ENCODE data around the gene FBXL19.

- no peak for TF ChIP-seq POLR2A (IDR thresholded peaks at IDR 0.05; ENCODE audit: low read depth, low read length)
- no peak for TF ChIP-seq SPI1 (IDR thresholded peaks at IDR 0.05; ENCODE audit: low read depth, low read length)
- no peak for TF ChIP-seq TAF1 (IDR thresholded peaks at IDR 0.05; ENCODE audit: low read depth, low read length)
- no peak for TF ChIP-seq POLR2AphosphoS5 (IDR thresholded peaks at IDR 0.05; ENCODE audit: low read depth, low read length)
- TF ChIP-seq POU2F2 (IDR thresholded peaks at IDR 0.05; ENCODE audit: low read depth, low read length), result no peak
Observed at GRCh38 chr16:30895627-30896260, 27.6 kb upstream of the FBXL19 start.
